ENCODE data around the gene GALNT15.

Gene GALNT15

GRCh38 chr3:16140894-16141285 lies 33.6 kb upstream of the GALNT15 start:
- no peak for ATAC-seq (ENCODE audit: insufficient read depth, low read depth)
- no peak overlapping the region for H3K4me2 ChIP-seq (ENCODE audit: insufficient read depth, low read length)

GRCh38 chr3:16142350-16143025 lies 32.0 kb upstream of the GALNT15 start:
- ATAC-seq (ENCODE audit: insufficient read depth, low read depth) (no peak), DNase-seq (no peak)
- no peak for TF ChIP-seq EZH2 (IDR thresholded peaks at IDR 0.05; ENCODE audit: borderline replicate concordance, low read depth, low read length, severe bottlenecking)
- TF ChIP-seq CTCF (IDR thresholded peaks at IDR 0.05; ENCODE audit: borderline replicate concordance, extremely low read depth, low read length, poor library complexity, severe bottlenecking): no peak
- H3K9ac ChIP-seq (ENCODE audit: low read depth, low read length): no peak overlapping the region
- H3K9me3 ChIP-seq (ENCODE audit: insufficient read depth, low read length, severe bottlenecking): peaks cover 3% of the 10 kb centered on the region
- H3K27ac ChIP-seq (ENCODE audit: low read length): no peak overlapping the region
- no peaks in the 10 kb centered on the region for H3K36me3 ChIP-seq (ENCODE audit: insufficient read depth, low read length)
- H3K4me1 ChIP-seq (ENCODE audit: insufficient read depth, low read length): no peaks in the 10 kb centered on the region
- no peak overlapping the region for H3K4me3 ChIP-seq (ENCODE audit: low read depth in 1 of 2, low read length in 2 of 2)
- no peaks in the 10 kb centered on the region for H3K27me3 ChIP-seq (ENCODE audit: insufficient read depth, low read length, poor library complexity)
- no peaks in the 10 kb centered on the region for H3K79me2 ChIP-seq (ENCODE audit: insufficient read depth, low read length)
- H2AFZ ChIP-seq (ENCODE audit: low read depth, low read length): no peak overlapping the region
- H4K20me1 ChIP-seq (ENCODE audit: insufficient read depth, low read length): no peaks in the 10 kb centered on the region
- H3K4me2 ChIP-seq (ENCODE audit: insufficient read depth, low read length): no peak overlapping the region

More at GRCh38 chr3:16140894-16141285, 33.6 kb upstream of the GALNT15 start:
- no peak overlapping the region for H2AFZ ChIP-seq (ENCODE audit: low read depth, low read length)
- TF ChIP-seq CTCF (IDR thresholded peaks at IDR 0.05; ENCODE audit: borderline replicate concordance, extremely low read depth, low read length, poor library complexity, severe bottlenecking) (no peak), EZH2 (IDR thresholded peaks at IDR 0.05; ENCODE audit: borderline replicate concordance, low read depth, low read length, severe bottlenecking) (no peak)
- H3K27ac ChIP-seq (ENCODE audit: low read length): no peak overlapping the region
- H3K79me2 ChIP-seq (ENCODE audit: insufficient read depth, low read length): no peaks in the 10 kb centered on the region
- no peak overlapping the region for H3K4me3 ChIP-seq (ENCODE audit: low read depth in 1 of 2, low read length in 2 of 2)
- no peaks in the 10 kb centered on the region for H3K36me3 ChIP-seq (ENCODE audit: insufficient read depth, low read length)
- peaks cover 3% of the 10 kb centered on the region for H3K9me3 ChIP-seq (ENCODE audit: insufficient read depth, low read length, severe bottlenecking)
- H3K9ac ChIP-seq (ENCODE audit: low read depth, low read length): no peak overlapping the region
- no peak for DNase-seq
- H4K20me1 ChIP-seq (ENCODE audit: insufficient read depth, low read length): no peaks in the 10 kb centered on the region
- no peaks in the 10 kb centered on the region for H3K27me3 ChIP-seq (ENCODE audit: insufficient read depth, low read length, poor library complexity)
- H3K4me1 ChIP-seq (ENCODE audit: insufficient read depth, low read length): no peaks in the 10 kb centered on the region

GRCh38 chr3:16143861-16144447 lies 30.5 kb upstream of the GALNT15 start:
- Histone ChIP-seq H3K79me2 (ENCODE audit: insufficient read depth, low read length) (no peaks in the 10 kb centered on the region), H3K36me3 (ENCODE audit: insufficient read depth, low read length) (no peaks in the 10 kb centered on the region), H2AFZ (ENCODE audit: low read depth, low read length) (no peak overlapping the region), H3K4me1 (ENCODE audit: insufficient read depth, low read length) (no peaks in the 10 kb centered on the region), H3K27ac (ENCODE audit: low read length) (no peak overlapping the region), H4K20me1 (ENCODE audit: insufficient read depth, low read length) (no peaks in the 10 kb centered on the region), H3K27me3 (ENCODE audit: insufficient read depth, low read length, poor library complexity) (no peaks in the 10 kb centered on the region), H3K4me2 (ENCODE audit: insufficient read depth, low read length) (no peak overlapping the region), H3K9ac (ENCODE audit: low read depth, low read length) (no peak overlapping the region), H3K4me3 (ENCODE audit: low read depth in 1 of 2, low read length in 2 of 2) (no peak overlapping the region), H3K9me3 (ENCODE audit: insufficient read depth, low read length, severe bottlenecking) (peaks cover 3% of the 10 kb centered on the region)
- ATAC-seq (ENCODE audit: insufficient read depth, low read depth): no peak
- TF ChIP-seq EZH2 (IDR thresholded peaks at IDR 0.05; ENCODE audit: borderline replicate concordance, low read depth, low read length, severe bottlenecking) (no peak), CTCF (IDR thresholded peaks at IDR 0.05; ENCODE audit: borderline replicate concordance, extremely low read depth, low read length, poor library complexity, severe bottlenecking) (no peak)
- DNase-seq: no peak
